Bronchial epithelial cell (primary cell): ENCODE data around the gene SYPL1. TPM values are rescaled to one million over a fixed set of nuclear protein-coding genes. Genes with fewer than 3 reads are reported as not detected.

Experiments used
- DNase-seq: peaks from one replicate; pipeline ENCODE4 v3.0.0-alpha.2; 2010; ENCODE audit warnings: low read depth
- FAIRE-seq: peaks from 2 replicates; lab custom pipeline; 2011; peaks lifted over from hg19 to GRCh38; lab: Jason Lieb, UNC
- H3K27me3 ChIP-seq: 2 replicates; pipeline ENCODE4 v1.5.1; 2011; ENCODE audit warnings: low read length; ENCODE audit not compliant: control insufficient read depth, insufficient read depth
- H3K36me3 ChIP-seq: 2 replicates; pipeline ENCODE4 v1.5.1; 2011; ENCODE audit warnings: low read length; ENCODE audit not compliant: control insufficient read depth, insufficient read depth
- H3K4me3 ChIP-seq: 2 replicates; pipeline ENCODE4 v1.5.1; 2011; ENCODE audit warnings: mild to moderate bottlenecking, low read depth, low read length, control low read depth
- CTCF ChIP-seq: IDR thresholded peaks from 2 replicates; pipeline ENCODE4 v1.5.1; 2011; ENCODE audit warnings: mild to moderate bottlenecking, moderate library complexity, low read length, control low read depth, inconsistent platforms; ENCODE audit not compliant: insufficient read depth, severe bottlenecking
- total RNA-seq: library from RNA; depleted of rRNA; stranded (reverse); fragments of >200 nt; gene quantifications from 2 replicates; pipeline ENCODE4 v1.2.1, GENCODE V29; 2014

Gene SYPL1
- total RNA-seq, 1 donor from 2014 or later: 74.8 TPM

GRCh38 chr7:106104721-106105260, 7.3 kb downstream of the SYPL1 start:
- H3K36me3 ChIP-seq: no peaks in the 10 kb centered on the region
- DNase-seq (no peak), FAIRE-seq (no peak)
- no peaks in the 10 kb centered on the region for H3K27me3 ChIP-seq
- no peak overlapping the region for H3K4me3 ChIP-seq
- TF ChIP-seq CTCF: no peak

- Histone ChIP-seq H3K4me3 (no peak overlapping the region), H3K27me3 (no peaks in the 10 kb centered on the region), H3K36me3 (peaks cover 1% of the 10 kb centered on the region)
- FAIRE-seq: no peak
- TF ChIP-seq CTCF: no peak
- no peak for DNase-seq
These were observed 9.6 kb downstream of the SYPL1 start for GRCh38 chr7:106102387-106102966.

GRCh38 chr7:106101726-106102125, 10.4 kb downstream of the SYPL1 start:
- Histone ChIP-seq H3K4me3 (no peak overlapping the region), H3K27me3 (no peaks in the 10 kb centered on the region), H3K36me3 (peaks cover 3% of the 10 kb centered on the region)
- FAIRE-seq (no peak), DNase-seq (no peak)
- TF ChIP-seq CTCF: no peak

- H3K36me3 ChIP-seq: peaks cover 3% of the 10 kb centered on the region
- H3K27me3 ChIP-seq: no peaks in the 10 kb centered on the region
- DNase-seq (no peak), FAIRE-seq (no peak)
- H3K4me3 ChIP-seq: no peak overlapping the region
- TF ChIP-seq CTCF: no peak
These were observed 11.1 kb downstream of the SYPL1 start for GRCh38 chr7:106100863-106101629.

GRCh38 chr7:106099539-106099938, 12.6 kb downstream of the SYPL1 start:
- H3K27me3 ChIP-seq: no peaks in the 10 kb centered on the region
- DNase-seq (no peak), FAIRE-seq (no peak)
- H3K4me3 ChIP-seq: no peak overlapping the region
- peaks cover 3% of the 10 kb centered on the region for H3K36me3 ChIP-seq
- no peak for TF ChIP-seq CTCF
